ENCODE data around the gene RHCE.
"Not testable (repeated sequence)": the region's sequence is repeated elsewhere in the genome, so short reads cannot be mapped to it uniquely, and the experiment has no call there.

Gene RHCE

GRCh38 chr1:25392841-25393240 is 27.8 kb downstream of the RHCE start:
- no peak for FAIRE-seq
- TF ChIP-seq POLR2A (IDR thresholded peaks at IDR 0.05; ENCODE audit: low read depth, low read length) (no peak), PAX5 (IDR thresholded peaks at IDR 0.05; ENCODE audit: insufficient read depth, low read length, severe bottlenecking) (no peak), POU2F2 (IDR thresholded peaks at IDR 0.05; ENCODE audit: low read depth, low read length) (no peak), POLR2AphosphoS5 (IDR thresholded peaks at IDR 0.05; ENCODE audit: low read depth, low read length) (no peak), SPI1 (IDR thresholded peaks at IDR 0.05; ENCODE audit: low read depth, low read length) (no peak)

GRCh38 chr1:25389721-25390120 is 30.9 kb downstream of the RHCE start:
- peak; percentile 43 for FAIRE-seq
- DNase-seq (ENCODE audit: insufficient read length, low spot score), result not testable (repeated sequence)

More at GRCh38 chr1:25392841-25393240, 27.8 kb downstream of the RHCE start:
- no peak for DNase-seq (ENCODE audit: insufficient read length, low spot score)

DNA sequence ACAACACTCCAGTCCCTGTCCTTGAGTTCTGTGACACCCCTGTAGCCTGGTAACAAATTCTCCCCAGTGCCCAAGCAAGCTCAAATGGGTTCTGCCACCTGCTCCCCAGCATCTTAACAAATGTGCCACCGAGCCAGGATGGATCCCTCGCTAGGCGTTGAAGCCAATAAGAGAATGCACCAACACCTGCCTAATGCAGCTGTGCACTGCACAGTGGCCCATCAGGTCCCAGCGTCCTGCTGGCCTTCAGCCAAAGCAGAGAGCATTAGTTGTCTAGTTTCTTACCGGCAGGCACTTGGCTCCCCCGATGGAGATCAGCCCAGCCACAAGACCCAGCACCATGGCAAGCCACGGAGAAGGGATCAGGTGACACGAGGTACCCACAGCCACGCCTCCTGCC is 31.9 kb downstream of the RHCE start:
- FAIRE-seq; DNase-seq (ENCODE audit: insufficient read length, low spot score): not testable (repeated sequence)

- not testable (repeated sequence) for DNase-seq (ENCODE audit: insufficient read length, low spot score); FAIRE-seq
Observed at GRCh38 chr1:25387096-25387495, 33.5 kb downstream of the RHCE start.

GRCh38 chr1:25383875-25384274 is 36.8 kb downstream of the RHCE start:
- FAIRE-seq, result not testable (repeated sequence)

DNA sequence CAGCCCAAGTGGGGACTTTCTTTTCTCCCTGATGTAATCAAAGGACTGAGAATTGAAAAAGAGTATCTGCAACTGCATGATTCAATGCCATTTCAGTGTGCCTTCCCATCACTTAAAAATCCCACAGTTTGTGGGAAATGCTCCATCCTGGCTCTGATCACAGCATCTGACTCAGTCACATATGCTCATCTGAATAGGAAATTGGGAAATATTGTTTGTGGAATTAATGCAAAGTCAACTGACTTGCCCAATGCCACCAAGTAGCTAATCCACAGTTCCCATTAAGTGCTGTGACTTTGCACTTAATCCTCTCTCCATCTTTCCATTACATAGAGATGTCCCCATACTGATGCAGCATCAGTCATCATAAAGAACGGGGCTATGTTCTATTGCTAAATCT is 37.5 kb downstream of the RHCE start:
- not testable (repeated sequence) for FAIRE-seq; DNase-seq (ENCODE audit: insufficient read length, low spot score)

More at GRCh38 chr1:25383875-25384274, 36.8 kb downstream of the RHCE start:
- DNase-seq (ENCODE audit: insufficient read length, low spot score), result not testable (repeated sequence)

DNA sequence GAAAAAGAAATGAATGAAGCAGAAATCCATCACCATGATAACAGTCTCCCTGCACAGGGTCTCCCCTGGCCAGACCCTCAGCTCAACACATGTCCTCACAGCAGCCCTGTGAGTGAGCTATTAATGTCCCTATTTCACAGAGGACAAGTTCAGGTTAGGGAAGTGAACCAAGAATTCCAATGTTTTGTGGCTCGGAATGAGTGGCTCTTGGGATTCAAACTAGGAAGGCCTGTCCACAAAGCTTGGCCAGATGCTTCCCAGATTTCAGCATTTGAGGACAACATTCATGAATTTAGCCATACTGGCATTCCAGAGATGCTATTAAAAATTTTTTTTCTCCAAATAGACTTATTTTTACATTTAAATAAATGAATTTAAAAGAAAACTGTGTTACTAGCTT is 38.1 kb downstream of the RHCE start:
- DNase-seq (ENCODE audit: insufficient read length, low spot score); FAIRE-seq: not testable (repeated sequence)

DNA sequence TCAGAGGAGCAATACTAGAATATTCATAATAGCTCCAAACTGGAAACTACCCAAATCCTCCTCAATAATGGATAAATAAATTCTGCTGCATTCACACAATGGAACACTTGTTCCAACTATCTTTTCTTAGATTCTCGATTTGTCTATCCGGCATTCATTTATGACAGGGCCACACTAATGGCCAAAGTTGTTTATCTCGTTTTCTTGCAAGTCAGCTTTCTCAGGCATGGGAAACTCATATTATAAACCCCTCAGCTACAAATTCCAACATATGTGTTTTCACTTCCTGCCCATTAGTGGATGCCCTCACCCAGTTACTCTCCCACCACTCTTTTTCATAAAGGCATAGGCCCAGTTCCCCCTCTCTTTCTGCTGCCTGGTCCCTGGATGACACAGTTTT is 42.3 kb downstream of the RHCE start:
- DNase-seq (ENCODE audit: insufficient read length, low spot score), result not testable (repeated sequence)

GRCh38 chr1:25371757-25372156 is 48.9 kb downstream of the RHCE start:
- not testable (repeated sequence) for FAIRE-seq; DNase-seq (ENCODE audit: insufficient read length, low spot score)

More for the DNA sequence above, 42.3 kb downstream of the RHCE start:
- not testable (repeated sequence) for FAIRE-seq

GRCh38 chr1:25369691-25370271 is 50.8 kb downstream of the RHCE start:
- not testable (repeated sequence) for DNase-seq (ENCODE audit: insufficient read length, low spot score); FAIRE-seq

DNA sequence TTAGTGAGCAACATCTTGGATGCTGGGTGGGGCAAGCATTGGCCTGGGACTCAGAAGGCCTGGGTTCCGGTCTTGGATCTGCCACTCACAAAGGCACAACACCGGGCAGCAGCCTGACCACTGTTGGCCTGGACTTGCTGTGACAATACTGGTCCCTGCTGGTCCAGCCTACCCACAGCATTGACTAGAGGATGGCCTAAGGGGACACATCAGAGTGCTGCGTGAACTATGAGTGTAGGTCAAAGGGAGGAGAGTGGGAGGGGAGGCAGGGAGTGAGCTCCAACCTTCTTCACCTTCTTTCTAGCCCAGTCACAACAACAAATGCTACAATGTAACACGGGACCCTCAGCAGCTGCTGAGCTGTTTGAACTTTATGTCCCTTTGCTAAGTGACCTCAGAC is 51.4 kb downstream of the RHCE start:
- no peak for FAIRE-seq

DNA sequence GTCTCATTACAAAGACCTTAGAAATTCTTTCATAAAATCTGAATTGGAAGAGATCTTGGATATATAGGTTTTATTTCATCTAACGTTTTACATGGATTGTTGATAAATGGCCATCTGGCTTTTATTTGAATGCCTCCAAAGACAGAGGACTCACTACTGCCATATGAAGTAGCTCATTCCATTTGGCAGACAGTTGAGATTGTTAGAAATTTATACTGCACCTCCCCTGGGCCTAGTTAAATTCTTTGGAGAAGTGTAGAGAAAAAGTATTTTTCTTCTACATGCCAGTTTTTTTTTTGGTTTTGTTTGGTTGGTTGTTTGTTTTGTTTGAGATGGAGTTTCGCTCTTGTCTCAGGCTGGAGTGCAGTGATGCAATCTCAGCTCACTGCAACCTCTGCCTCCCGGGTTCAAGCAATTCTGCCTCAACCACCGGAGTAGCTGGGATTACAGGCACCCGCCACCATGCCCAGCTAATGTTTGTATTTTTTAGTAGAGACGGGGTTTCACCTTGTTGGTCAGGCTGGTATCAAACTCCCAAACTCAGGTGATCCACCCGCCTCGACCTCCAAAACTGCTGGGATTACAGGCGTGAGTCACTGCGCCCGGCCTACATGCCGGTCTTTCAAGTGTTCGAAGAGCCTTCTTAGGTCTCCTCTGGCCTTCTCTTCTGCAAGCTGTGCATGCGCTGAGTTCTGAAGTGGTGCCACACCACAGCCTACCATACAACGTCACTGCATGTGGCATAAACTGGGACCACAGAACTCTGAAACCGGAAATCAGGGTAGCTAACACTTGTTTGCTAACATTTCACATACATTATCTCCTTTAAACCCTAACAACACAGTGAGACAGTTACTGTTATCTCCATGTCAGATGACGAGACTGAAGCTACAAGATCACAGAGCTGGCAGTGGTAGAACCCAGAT is 57.7 kb downstream of the RHCE start:
- DNase-seq (ENCODE audit: insufficient read length, low spot score); FAIRE-seq: not testable (repeated sequence)

More for the DNA sequence above, 51.4 kb downstream of the RHCE start:
- DNase-seq (ENCODE audit: insufficient read length, low spot score), result no peak
- TF ChIP-seq POU2F2 (IDR thresholded peaks at IDR 0.05; ENCODE audit: low read depth, low read length) (no peak), SPI1 (IDR thresholded peaks at IDR 0.05; ENCODE audit: low read depth, low read length) (no peak), TAF1 (IDR thresholded peaks at IDR 0.05; ENCODE audit: low read depth, low read length) (no peak), POLR2AphosphoS5 (IDR thresholded peaks at IDR 0.05; ENCODE audit: low read depth, low read length) (no peak), PAX5 (IDR thresholded peaks at IDR 0.05; ENCODE audit: insufficient read depth, low read length, severe bottlenecking) (no peak)

DNA sequence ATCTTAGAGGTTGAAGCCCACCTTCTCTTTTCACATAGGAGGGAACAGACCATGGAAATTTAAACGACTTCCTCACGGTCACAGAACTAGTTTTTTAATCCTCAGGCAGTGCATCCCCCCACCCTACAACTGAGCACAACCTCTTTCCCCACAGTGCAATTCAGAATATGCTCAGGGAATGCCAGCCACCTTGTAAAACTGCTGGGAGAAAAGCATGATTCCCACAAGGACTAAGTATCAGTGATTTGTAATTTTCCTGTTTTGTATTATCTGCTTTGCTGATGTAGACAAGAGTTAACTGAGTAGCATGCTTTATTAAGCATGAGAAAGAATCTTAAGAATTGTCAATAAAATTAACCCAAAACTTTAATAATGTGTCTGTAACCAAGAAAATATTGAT is 58.7 kb downstream of the RHCE start:
- FAIRE-seq (no peak), DNase-seq (ENCODE audit: insufficient read length, low spot score) (no peak)
- TF ChIP-seq POU2F2 (IDR thresholded peaks at IDR 0.05; ENCODE audit: low read depth, low read length), result no peak
- no peak for TF ChIP-seq POLR2AphosphoS5 (IDR thresholded peaks at IDR 0.05; ENCODE audit: low read depth, low read length)
- TF ChIP-seq POLR2A (IDR thresholded peaks at IDR 0.05; ENCODE audit: low read depth, low read length), result no peak
- TF ChIP-seq TAF1 (IDR thresholded peaks at IDR 0.05; ENCODE audit: low read depth, low read length), result no peak
- no peak for TF ChIP-seq SPI1 (IDR thresholded peaks at IDR 0.05; ENCODE audit: low read depth, low read length)
- no peak for TF ChIP-seq PAX5 (IDR thresholded peaks at IDR 0.05; ENCODE audit: insufficient read depth, low read length, severe bottlenecking)

Data from GM12891 (cell line).